Ovary (tissue), 3 donors: Measurements from ENCODE around the gene COL6A2.

Source experiments
- CTCF ChIP-seq, 3 donors: fragments of 450-650 bp in 2 of 3; fragments of 200-600 bp in 1 of 3; IDR thresholded peaks; one replicate each; pipeline versions ENCODE4 v1.5.1 to v1.8.0; 2016 to 2022; ENCODE audit warnings: antibody characterized with exemption in 3 of 3, mild to moderate bottlenecking in 1 of 3
- EP300 ChIP-seq: sonication (generic); formaldehyde crosslinking; IDR thresholded peaks from one replicate; pipeline ENCODE4 v1.6.1; 2017; ENCODE audit warnings: antibody characterized with exemption
- donor health status: DM: no; HTN: no; CAD: no.

DNA sequence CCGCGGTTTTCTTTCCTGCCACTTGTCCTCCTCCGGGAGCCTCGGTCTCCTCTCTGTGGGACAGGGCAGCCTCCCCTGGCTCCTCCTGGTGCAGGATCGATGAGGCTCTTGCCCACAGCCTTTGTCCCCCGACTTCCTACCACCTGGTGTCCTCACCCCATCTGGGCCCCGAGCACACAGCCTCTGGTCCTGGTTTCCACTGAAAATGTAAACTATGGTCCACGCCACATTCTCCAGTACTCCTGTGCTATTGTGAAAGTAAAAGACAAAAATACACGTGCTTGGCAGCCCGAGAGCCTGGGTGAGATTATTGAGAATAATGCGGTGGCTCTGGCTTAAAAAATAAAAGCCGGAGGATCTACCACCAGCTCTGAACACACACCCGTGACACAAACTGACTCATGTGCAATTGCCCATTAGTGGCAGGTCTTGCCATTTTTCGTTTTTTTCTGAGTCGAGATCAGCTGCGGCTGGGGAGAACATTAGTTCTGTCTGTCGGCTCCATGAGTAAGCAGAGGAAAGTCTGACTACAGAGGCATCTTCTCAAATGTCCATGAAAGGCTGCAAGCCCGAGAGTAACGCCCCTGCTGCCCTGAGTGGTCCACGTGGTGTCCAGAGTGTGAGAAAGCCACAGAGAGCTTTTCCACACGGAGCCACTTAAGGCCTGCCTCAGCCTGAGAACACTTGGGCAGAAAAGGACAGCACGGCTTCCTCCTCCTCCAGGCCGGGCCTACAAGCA, 5.7 kb upstream of the COL6A2 start:
- TF ChIP-seq CTCF (IDR thresholded peaks at IDR 0.05) (no peak), EP300 (peak; percentile 36)
